WTC11 (cell line): ENCODE results near the gene PANX2. TPM values are rescaled to one million over a fixed set of nuclear protein-coding genes. Genes with fewer than 3 reads are reported as not detected.

Source experiments
- AR ChIP-seq: fragments of 250-450 bp; sonication (Bioruptor Pico); IDR thresholded peaks from 2 replicates; pipeline ENCODE4 v1.9.0; 2021; ENCODE audit warnings: mild to moderate bottlenecking
- CBFB ChIP-seq: sonication (generic); formaldehyde crosslinking; IDR thresholded peaks from 2 replicates; pipeline ENCODE4 v1.8.1; 2022; ENCODE audit warnings: mild to moderate bottlenecking, low read depth, missing genetic modification reagents
- CREM ChIP-seq: sonication (generic); formaldehyde crosslinking; IDR thresholded peaks from 2 replicates; pipeline ENCODE4 v1.8.1; 2022; ENCODE audit warnings: mild to moderate bottlenecking, missing genetic modification reagents, moderate library complexity
- ETV6 ChIP-seq: sonication (generic); formaldehyde crosslinking; IDR thresholded peaks from 2 replicates; pipeline ENCODE4 v1.8.1; 2022; ENCODE audit warnings: mild to moderate bottlenecking, missing genetic modification reagents
- FOXK1 ChIP-seq: sonication (generic); formaldehyde crosslinking; IDR thresholded peaks from 2 replicates; pipeline ENCODE4 v1.8.0; 2022; ENCODE audit warnings: mild to moderate bottlenecking, moderate library complexity, missing genetic modification reagents
- FOXP1 ChIP-seq: sonication (generic); formaldehyde crosslinking; IDR thresholded peaks from 2 replicates; pipeline ENCODE4 v1.8.0; 2022; ENCODE audit warnings: missing genetic modification reagents, mild to moderate bottlenecking, moderate library complexity, borderline replicate concordance
- GTF2I ChIP-seq: fragments of 250-450 bp; sonication (Bioruptor Pico); conservative IDR thresholded peaks from 2 replicates; pipeline ENCODE4 v1.4.0; 2021; ENCODE audit warnings: mild to moderate bottlenecking
- MAX ChIP-seq: sonication (generic); formaldehyde crosslinking; IDR thresholded peaks from 2 replicates; pipeline ENCODE4 v1.8.0; 2022; ENCODE audit warnings: mild to moderate bottlenecking, missing genetic modification reagents
- MLX ChIP-seq: sonication (generic); formaldehyde crosslinking; IDR thresholded peaks from 2 replicates; pipeline ENCODE4 v1.8.1; 2023; ENCODE audit warnings: mild to moderate bottlenecking, missing genetic modification reagents, moderate library complexity
- SP1 ChIP-seq: sonication (generic); formaldehyde crosslinking; conservative IDR thresholded peaks from 2 replicates; pipeline ENCODE4 v1.8.1; 2022; ENCODE audit warnings: missing genetic modification reagents
- STAT6 ChIP-seq: sonication (generic); formaldehyde crosslinking; conservative IDR thresholded peaks from 2 replicates; pipeline ENCODE4 v1.8.1; 2023; ENCODE audit warnings: mild to moderate bottlenecking, low read depth, missing genetic modification reagents, moderate library complexity
- TCF7 ChIP-seq: sonication (generic); formaldehyde crosslinking; IDR thresholded peaks from 2 replicates; pipeline ENCODE4 v1.8.0; 2022; ENCODE audit warnings: mild to moderate bottlenecking, low read depth, missing genetic modification reagents, moderate library complexity
- TEAD1 ChIP-seq: sonication (generic); formaldehyde crosslinking; IDR thresholded peaks from 2 replicates; pipeline ENCODE4 v1.8.0; 2022; ENCODE audit warnings: mild to moderate bottlenecking, missing genetic modification reagents
- TEAD4 ChIP-seq: sonication (generic); formaldehyde crosslinking; IDR thresholded peaks from 2 replicates; pipeline ENCODE4 v1.8.0; 2022; ENCODE audit warnings: mild to moderate bottlenecking, missing genetic modification reagents
- ZBTB43 ChIP-seq: sonication (generic); formaldehyde crosslinking; IDR thresholded peaks from 2 replicates; pipeline ENCODE4 v1.8.1; 2023; ENCODE audit warnings: mild to moderate bottlenecking, missing genetic modification reagents
- ZMAT4 ChIP-seq: fragments of 250-450 bp; sonication (Bioruptor Pico); IDR thresholded peaks from 2 replicates; pipeline ENCODE4 v1.9.0; 2021; ENCODE audit warnings: mild to moderate bottlenecking
- ZNF121 ChIP-seq: sonication (generic); formaldehyde crosslinking; IDR thresholded peaks from 2 replicates; pipeline ENCODE4 v1.8.0; 2023; ENCODE audit warnings: missing genetic modification reagents
- ZNF281 ChIP-seq: sonication (generic); formaldehyde crosslinking; IDR thresholded peaks from 2 replicates; pipeline ENCODE4 v1.8.0; 2023; ENCODE audit warnings: mild to moderate bottlenecking, missing genetic modification reagents
- ZNF317 ChIP-seq: sonication (generic); formaldehyde crosslinking; IDR thresholded peaks from 2 replicates; pipeline ENCODE4 v1.8.1; 2023; ENCODE audit warnings: low read depth, mild to moderate bottlenecking, moderate library complexity, missing genetic modification reagents, borderline replicate concordance
- ZNF416 ChIP-seq: fragments of 250-450 bp; sonication (Bioruptor Pico); IDR thresholded peaks from 2 replicates; pipeline ENCODE4 v1.9.0; 2021; ENCODE audit warnings: mild to moderate bottlenecking, inconsistent platforms
- ZNF532 ChIP-seq: fragments of 250-450 bp; sonication (Bioruptor Pico); IDR thresholded peaks from 2 replicates; pipeline ENCODE4 v1.9.0; 2021; ENCODE audit warnings: mild to moderate bottlenecking, borderline replicate concordance
- ZNF671 ChIP-seq: fragments of 250-450 bp; sonication (Bioruptor Pico); IDR thresholded peaks from 2 replicates; pipeline ENCODE4 v1.8.0; 2021; ENCODE audit warnings: mild to moderate bottlenecking
- total RNA-seq: library from RNA; stranded (reverse); gene quantifications from 3 replicates; pipeline ENCODE4 v1.2.3, GENCODE V29; 2021

Gene PANX2
- total RNA-seq, 1 experiment from 2014 or later, result 10.2 TPM

GRCh38 chr22:50190182-50190940 lies 19.8 kb downstream of the PANX2 start (continued):
- no peak for TF ChIP-seq FOXP1
- peak; percentile 66 for TF ChIP-seq SP1 (CRISPR knock-in tag)
- no peak for TF ChIP-seq TCF7 (CRISPR knock-in tag)
- TF ChIP-seq ZNF671, result no peak
- TF ChIP-seq FOXK1 (CRISPR knock-in tag), result no peak
- TF ChIP-seq MAX (CRISPR knock-in tag), result 0 out of 2 replicates have a peak, but pooled peaks have one; percentile 47
- 0 out of 2 replicates have a peak, but pooled peaks have one; percentile 30 for TF ChIP-seq ETV6 (CRISPR knock-in tag)
- 0 out of 2 replicates have a peak, but pooled peaks have one; percentile 30 for TF ChIP-seq ZNF121 (CRISPR knock-in tag)
- no peak for TF ChIP-seq STAT6 (CRISPR knock-in tag)
- no peak for TF ChIP-seq ZNF317 (CRISPR knock-in tag)
- TF ChIP-seq MLX, result no peak
- peak; percentile 23; the same call in 1 of the 2 replicates for TF ChIP-seq TEAD1
- TF ChIP-seq ZMAT4 (CRISPR knock-in tag), result no peak
- no peak for TF ChIP-seq AR
- 0 out of 2 replicates have a peak, but pooled peaks have one; percentile 51 for TF ChIP-seq ZNF281 (CRISPR knock-in tag)
- no peak for TF ChIP-seq CREM (CRISPR knock-in tag)
- TF ChIP-seq ZNF416 (CRISPR knock-in tag), result no peak
- no peak for TF ChIP-seq CBFB (CRISPR knock-in tag)
- no peak for TF ChIP-seq GTF2I (CRISPR knock-in tag)
- no peak for TF ChIP-seq ZBTB43 (CRISPR knock-in tag)
- TF ChIP-seq TEAD4 (CRISPR knock-in tag), result no peak
- TF ChIP-seq ZNF532 (CRISPR knock-in tag), result no peak
